Measurements from ENCODE around the gene GARIN5B. TPM values are rescaled to one million over a fixed set of nuclear protein-coding genes. Genes with fewer than 3 reads are reported as not detected.
A peak's percentile ranks its signal among the peaks of the same experiment; 100 is the strongest.

The GARIN5B gene
- total and polyA plus RNA-seq, 2 of the 4 experiments (the other 2 are of a cell fraction) = not detected

DNA sequence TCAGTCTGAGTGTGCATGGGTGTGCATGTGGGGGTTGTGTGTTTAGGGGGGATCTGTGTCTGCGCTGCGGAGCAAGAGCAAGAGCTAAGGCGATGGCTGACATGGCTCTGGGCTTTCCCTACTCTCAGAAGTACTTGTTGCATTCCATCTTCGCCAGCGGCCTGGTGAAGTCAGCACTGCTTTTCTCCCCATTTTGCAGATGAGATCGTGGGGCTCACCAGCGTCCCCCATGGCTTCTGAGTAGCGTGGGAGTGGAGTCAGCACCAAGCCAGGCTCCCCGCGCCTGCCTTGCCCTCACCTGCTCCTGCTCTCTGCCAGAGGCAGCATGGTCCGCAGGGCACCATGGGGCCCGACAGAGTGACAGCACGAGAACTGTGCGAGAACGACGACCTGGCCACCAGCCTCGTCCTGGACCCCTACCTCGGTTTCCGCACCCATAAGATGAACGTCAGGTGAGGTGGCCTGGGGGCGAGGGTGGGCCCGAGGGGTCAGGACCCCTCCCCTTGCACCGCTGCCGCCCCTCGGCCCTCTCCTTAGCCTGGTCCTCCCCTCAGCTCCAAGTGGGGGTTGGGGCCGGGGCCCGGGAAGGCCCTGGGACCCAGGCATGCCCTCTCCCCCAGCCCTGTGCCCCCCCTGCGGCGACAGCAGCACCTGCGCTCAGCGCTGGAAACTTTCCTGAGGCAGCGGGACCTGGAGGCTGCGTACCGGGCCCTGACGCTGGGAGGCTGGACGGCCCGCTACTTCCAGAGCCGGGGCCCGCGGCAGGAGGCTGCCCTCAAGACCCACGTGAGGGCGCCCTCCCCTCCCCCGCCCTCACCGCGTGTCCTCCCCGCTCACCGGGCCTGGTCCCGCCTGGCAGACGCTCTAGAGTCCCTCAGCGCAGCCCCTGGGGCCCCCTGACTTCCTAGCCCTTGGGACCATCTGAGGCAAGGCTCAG, 21.2 kb downstream of the GARIN5B start:
- Histone ChIP-seq H2BK20ac (ENCODE audit: low read depth, low read length) (no peak overlapping the region), H4K8ac (ENCODE audit: low read depth in 2 of 2, low read length in 2 of 2) (no peak overlapping the region), H2BK15ac (ENCODE audit: low read depth, low read length) (no peak overlapping the region), H3K27me3 (ENCODE audit: control insufficient read depth, insufficient read depth, low read length) (no peaks in the 10 kb centered on the region), H3K4me1 (ENCODE audit: control insufficient read depth, insufficient read depth, low read length) (peaks cover 13% of the 10 kb centered on the region), H3K56ac (ENCODE audit: extremely low read depth, insufficient read depth, low read length) (no peak overlapping the region), H3K79me1 (ENCODE audit: low read depth in 1 of 2, low read length in 2 of 2) (peaks cover 4 to 17% of the 10 kb centered on the region in 2 experiments; a peak in 3 of 4 replicates), H3K27ac (ENCODE audit: insufficient read depth, low read length) (no peak overlapping the region; the same call in 1 of the 2 replicates), H3K4me3 (ENCODE audit: insufficient read depth, low read depth, low read length) (peak overlapping the region; percentile 23; the same call in 1 of the 2 replicates), H2AFZ (replicated peaks; ENCODE audit: low read length, poor library complexity) (peak overlapping the region; percentile 32), H3K4me2 (ENCODE audit: low read depth, low read length) (peak overlapping the region; percentile 89), H2BK120ac (ENCODE audit: low read depth, low read length) (no peak overlapping the region), H3K23ac (ENCODE audit: low read depth, low read length) (no peak overlapping the region), H2AK5ac (ENCODE audit: low read depth, low read length) (peak overlapping the region; percentile 62), H4K5ac (ENCODE audit: low read depth, low read length) (no peak overlapping the region), H3K9me1 (ENCODE audit: insufficient read depth, low read length) (peaks cover 10% of the 10 kb centered on the region; the same call in 1 of the 2 replicates), H2AK9ac (replicated peaks; ENCODE audit: low read depth, low read length, poor library complexity) (peak overlapping the region; percentile 55), H3K9me3 (ENCODE audit: control insufficient read depth, insufficient read depth, low read length) (no peaks in the 10 kb centered on the region), H2BK5ac (ENCODE audit: low read depth, low read length, poor library complexity, severe bottlenecking) (no peak overlapping the region), H3K14ac (replicated peaks; ENCODE audit: low read depth, low read length) (peak overlapping the region; percentile 66; the same call in 1 of the 2 replicates), H4K91ac (ENCODE audit: insufficient read depth, low read depth, low read length) (no peak overlapping the region), H3K36me3 (ENCODE audit: control insufficient read depth, insufficient read depth, low read length) (peaks cover 15% of the 10 kb centered on the region; the same call in 1 of the 2 replicates), H3K18ac (ENCODE audit: low read depth, low read length) (no peak overlapping the region), H3K4ac (ENCODE audit: low read depth, low read length) (no peak overlapping the region), H4K20me1 (ENCODE audit: insufficient read depth, low read length) (peaks cover 6% of the 10 kb centered on the region), H3K9ac (ENCODE audit: low read depth, low read length) (peak overlapping the region; percentile 20; the same call in 1 of the 2 replicates)
- DNase-seq = no peak
- WGBS, 2 experiments (ENCODE audit: extremely low coverage in 2 of 2, insufficient read length in 1 of 2) = 85% methylated on average over 19 of the region's 50 CpGs; no CpG with 5 or more reads in 1 of the 2 experiments
- no peak for TF ChIP-seq SMC3 (IDR thresholded peaks at IDR 0.05; ENCODE audit: low read depth, low read length)
- TF ChIP-seq BHLHE40 (IDR thresholded peaks at IDR 0.05; ENCODE audit: low read depth, low read length) = no peak
- no peak for TF ChIP-seq NFE2L2 (IDR thresholded peaks at IDR 0.05; ENCODE audit: low read depth, low read length)
- no peak for TF ChIP-seq MAZ (IDR thresholded peaks at IDR 0.05; ENCODE audit: borderline replicate concordance, low read depth, low read length)
- no peak for TF ChIP-seq POLR2A (IDR thresholded peaks at IDR 0.05; ENCODE audit: low read depth, low read length)
- no peak for ATAC-seq (ENCODE audit: low read depth)
- intact Hi-C loops (cut with micrococcal nuclease) (no loop called here), in situ Hi-C loops (cut with MboI; ENCODE audit: low sequenced_read_pairs) (no loop called here), dilution Hi-C loops (cut with HindIII; ENCODE audit: low sequenced_read_pairs, unreplicated experiment) (no loop called here)
- CTCF ChIA-PET = no interaction called here
- POLR2A ChIA-PET (ENCODE audit: unreplicated experiment) = no interaction called here
- no TSS peak for BruUV-seq (replicated peaks)
